ENCODE results near the gene S100Z.

GRCh38 chr5:76942581-76942980, 92.8 kb downstream of the S100Z start:
- TF ChIP-seq CTCF (IDR thresholded peaks at IDR 0.05) (no peak), POLR2A (IDR thresholded peaks at IDR 0.05) (no peak)

Measured in heart left ventricle (tissue), 13 donors.